Peyer's patch (tissue), 4 donors: ENCODE results near the gene GPATCH2. TPM values are rescaled to one million over a fixed set of nuclear protein-coding genes. Genes with fewer than 3 reads are reported as not detected.
A peak's percentile ranks its signal among the peaks of the same experiment; 100 is the strongest.

ENCODE experiments used
- DNase-seq, 3 donors: peaks; one replicate each; pipeline ENCODE4 v3.0.0-alpha.2; 2017 to 2019
- H3K27ac ChIP-seq, 4 donors: fragments of 200-600 bp; sonication (generic); one replicate each; pipeline ENCODE4 v1.5.1; 2016 to 2019
- H3K27me3 ChIP-seq, 2 donors: fragments of 200-600 bp; sonication (generic); one replicate each; pipeline ENCODE4 v1.5.1; 2019
- H3K36me3 ChIP-seq, 3 donors: fragments of 200-600 bp; sonication (generic); one replicate each; pipeline ENCODE4 v1.5.1; 2016 to 2019
- H3K4me1 ChIP-seq, 4 donors: fragments of 200-600 bp; sonication (generic); one replicate each; pipeline ENCODE4 v1.5.1; 2016 to 2019
- H3K4me3 ChIP-seq, 4 donors: fragments of 200-600 bp; sonication (generic); 1 replicate in 3 of 4; 2 replicates in 1 of 4; pipeline ENCODE4 v1.5.1; 2016 to 2019; ENCODE audit warnings: mild to moderate bottlenecking in 1 of 4
- H3K9me3 ChIP-seq, 4 donors: fragments of 200-600 bp; sonication (generic); one replicate each; pipeline ENCODE4 v1.5.1; 2016 to 2019; ENCODE audit warnings: mild to moderate bottlenecking in 1 of 4
- CTCF ChIP-seq, 6 experiments: fragments of 450-650 bp in 4 of 6; fragments of 200-600 bp in 2 of 6; sonication (generic) in 1 of 6; IDR thresholded peaks; one replicate each; pipeline ENCODE4 v1.5.1; 2017 to 2019; ENCODE audit warnings: antibody characterized with exemption in 6 of 6, mild to moderate bottlenecking in 3 of 6, moderate library complexity in 1 of 6
- POLR2A ChIP-seq, 2 donors: fragments of 450-650 bp; IDR thresholded peaks; one replicate each; pipeline ENCODE4 v1.5.1; 2017; ENCODE audit warnings: antibody characterized with exemption in 2 of 2, mild to moderate bottlenecking in 2 of 2, moderate library complexity in 2 of 2
- total RNA-seq, 4 donors: library from RNA; depleted of rRNA; stranded (reverse); fragments of >200 nt; gene quantifications; one replicate each; pipeline ENCODE4 v1.1.0, GENCODE V29; 2016

The GPATCH2 gene
- total RNA-seq, 4 donors from 2014 or later = 17.5 to 38.0 (median 24.7) TPM

GRCh38 chr1:217660353-217661062 lies 29.6 kb upstream of the GPATCH2 start:
- H3K4me1 ChIP-seq = no peaks in the 10 kb centered on the region
- H3K27ac ChIP-seq = no peak overlapping the region
- no peaks in the 10 kb centered on the region for H3K36me3 ChIP-seq
- H3K4me3 ChIP-seq = no peak overlapping the region
- H3K27me3 ChIP-seq = no peaks in the 10 kb centered on the region
- H3K9me3 ChIP-seq = no peaks in the 10 kb centered on the region
- no peak for DNase-seq
- TF ChIP-seq POLR2A (IDR thresholded peaks at IDR 0.05) = no peak
- peak in 4 of 6 experiments; percentile 19 to 59 (median 53) for TF ChIP-seq CTCF (IDR thresholded peaks at IDR 0.05)

GRCh38 chr1:217650674-217651073 lies 19.8 kb upstream of the GPATCH2 start:
- no peak for DNase-seq
- no peaks in the 10 kb centered on the region for H3K27me3 ChIP-seq
- no peaks in the 10 kb centered on the region for H3K9me3 ChIP-seq
- no peaks in the 10 kb centered on the region for H3K36me3 ChIP-seq
- no peak overlapping the region for H3K27ac ChIP-seq
- H3K4me3 ChIP-seq = no peak overlapping the region
- TF ChIP-seq CTCF (IDR thresholded peaks at IDR 0.05) = no peak
- no peak for TF ChIP-seq POLR2A (IDR thresholded peaks at IDR 0.05)
- H3K4me1 ChIP-seq = no peaks in the 10 kb centered on the region

GRCh38 chr1:217647791-217648190 lies 16.9 kb upstream of the GPATCH2 start:
- no peaks in the 10 kb centered on the region for H3K9me3 ChIP-seq
- H3K4me3 ChIP-seq = no peak overlapping the region
- no peak for DNase-seq
- no peaks in the 10 kb centered on the region for H3K27me3 ChIP-seq
- no peak overlapping the region for H3K27ac ChIP-seq
- no peaks in the 10 kb centered on the region for H3K4me1 ChIP-seq
- no peaks in the 10 kb centered on the region for H3K36me3 ChIP-seq
- TF ChIP-seq POLR2A (IDR thresholded peaks at IDR 0.05) (no peak), CTCF (IDR thresholded peaks at IDR 0.05) (no peak)

- no peak overlapping the region for H3K27ac ChIP-seq
- TF ChIP-seq POLR2A (IDR thresholded peaks at IDR 0.05) (no peak), CTCF (IDR thresholded peaks at IDR 0.05) (no peak)
Measured at GRCh38 chr1:217642455-217642854, 11.6 kb upstream of the GPATCH2 start.

GRCh38 chr1:217627431-217627830 lies 3.5 kb downstream of the GPATCH2 start:
- Histone ChIP-seq H3K36me3 (no peaks in the 10 kb centered on the region), H3K27ac (no peak overlapping the region), H3K9me3 (no peaks in the 10 kb centered on the region), H3K4me1 (peaks cover 0 to 42% (median 4%) of the 10 kb centered on the region in 4 donors), H3K4me3 (no peak overlapping the region), H3K27me3 (no peaks in the 10 kb centered on the region)
- DNase-seq = no peak
- TF ChIP-seq CTCF (IDR thresholded peaks at IDR 0.05) (no peak), POLR2A (IDR thresholded peaks at IDR 0.05) (no peak)

More at GRCh38 chr1:217642455-217642854, 11.6 kb upstream of the GPATCH2 start:
- Histone ChIP-seq H3K9me3 (no peaks in the 10 kb centered on the region), H3K27me3 (no peaks in the 10 kb centered on the region), H3K36me3 (no peaks in the 10 kb centered on the region), H3K4me3 (no peak overlapping the region), H3K4me1 (no peaks in the 10 kb centered on the region)
- DNase-seq = no peak
